Left cardiac atrium (tissue), 4 donors: ENCODE data around the gene RDH14. TPM values are rescaled to one million over a fixed set of nuclear protein-coding genes. Genes with fewer than 3 reads are reported as not detected.
A peak's percentile ranks its signal among the peaks of the same experiment; 100 is the strongest.

Experiments
- ATAC-seq, 2 donors: fragments of 200-7000 bp; cut with Tn5 transposase; one replicate each; pipeline ENCODE4 v1.9.1; 2020; ENCODE audit warnings: mild to moderate bottlenecking in 2 of 2, moderate library complexity in 2 of 2
- DNase-seq: peaks from one replicate; pipeline ENCODE4 v3.0.0-alpha.2; 2020
- intact Hi-C, 2 donors: fragments of 100-400 bp; cut with DNase I; formaldehyde crosslinking; loops; one replicate each; pipeline versions ENCODE4 v1.14.1 to v1.15.1; 2022 to 2023
- long read RNA-seq: library from polyadenylated mRNA; unstranded; transcript quantifications from one replicate; pipeline ENCODE4 v2.0.0, GENCODE V29; 2021
- total RNA-seq, 2 donors: library from RNA; stranded (reverse); fragmentation: NEBNext Ultra II Directional; extraction: Animal tissue kit (Norgen Biotek cat#: 25700); gene quantifications; one replicate each; pipeline ENCODE4 v1.2.1, GENCODE V29; 2021
- donor health status: DM: no; HTN: yes; CAD: no.
- donor health status: DM: no; HTN: yes; CAD: no; lungs with severe emphysema.
- donor health status: DM: yes; HTN: yes; CAD: no.
- donor health status: Dilated cardiomyopathy.

RDH14 gene
- 10 to 100 TPM; 35.7 to 39.5 TPM for total RNA-seq
- long read RNA-seq, transcript RDH14-201 (2 exons, 1,587 nt) = major isoform, 23 of 27 reads
- long read RNA-seq, partial matches to known transcripts = 0 of 27 reads
- long read RNA-seq, other reads (novel, unspliced or antisense) = 2 of 27 reads

DNA sequence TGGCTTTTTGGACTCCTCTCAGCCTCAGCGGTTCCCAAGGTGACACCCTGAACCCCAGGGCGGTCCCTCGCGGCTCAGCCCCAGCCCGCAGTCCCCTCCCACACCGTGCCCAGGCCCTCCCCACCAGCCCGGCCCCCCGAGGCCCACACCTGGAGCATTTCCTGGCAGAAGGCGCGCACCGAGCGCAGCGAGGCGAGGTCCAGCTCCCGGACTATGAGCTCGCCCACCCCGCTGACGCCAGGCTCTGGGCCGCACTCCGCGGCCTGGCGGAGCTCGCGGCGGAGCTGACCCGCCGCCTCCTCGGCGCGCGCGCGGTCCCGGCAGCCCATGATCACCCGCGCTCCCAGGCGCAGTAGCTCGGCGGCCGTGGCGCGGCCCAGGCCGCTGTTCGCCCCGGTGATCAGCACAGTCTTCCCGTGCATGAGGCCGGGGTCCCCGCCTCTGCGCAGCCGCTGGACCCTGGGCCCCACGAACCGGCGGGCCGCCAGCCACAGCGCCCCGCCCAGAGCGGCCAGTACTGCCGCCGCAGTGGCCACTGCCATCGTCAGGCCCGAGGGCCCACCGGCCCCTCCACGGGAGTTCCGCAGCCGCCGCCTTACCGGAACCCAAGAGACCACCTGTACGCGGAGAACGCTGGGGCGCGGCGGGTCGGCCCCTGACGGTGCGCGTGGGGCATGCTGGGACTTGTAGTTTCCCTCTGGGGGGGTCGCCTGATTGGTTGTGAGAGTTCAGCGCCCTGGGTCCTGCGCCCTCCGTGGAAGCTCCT lies at the start of gene RDH14:
Gene RDH14 (minus strand): TSS at position 623 of the 766 bp plus-strand sequence. CDS start 81 bp downstream, at position 542.
- intact Hi-C loops = no loop called here
- DNase-seq (peak; percentile 96), ATAC-seq (peak; percentile 97 to 99)

DNA sequence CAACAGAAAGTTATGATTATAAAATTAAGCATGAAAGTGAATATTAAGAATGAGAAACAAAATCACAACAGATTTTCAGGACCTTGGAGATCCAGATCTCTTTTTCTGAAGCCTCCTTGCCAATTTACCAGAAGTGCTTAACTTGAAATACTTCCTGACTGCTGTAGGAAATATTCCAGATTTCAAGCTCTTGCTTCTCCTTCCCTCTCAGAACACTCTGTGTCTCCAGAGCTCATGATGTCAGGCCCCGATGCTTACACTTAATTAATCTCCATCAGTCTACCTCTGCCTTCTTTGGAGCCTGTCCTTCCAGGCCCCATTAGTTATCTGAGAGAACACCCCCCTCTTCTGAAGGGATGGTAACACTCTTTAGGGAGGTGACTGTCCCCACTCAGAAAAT lies 49.6 kb upstream of the RDH14 start:
- peak in 1 of 2 donors; percentile 30 for ATAC-seq
- intact Hi-C loops = no loop called here
- no peak for DNase-seq

DNA sequence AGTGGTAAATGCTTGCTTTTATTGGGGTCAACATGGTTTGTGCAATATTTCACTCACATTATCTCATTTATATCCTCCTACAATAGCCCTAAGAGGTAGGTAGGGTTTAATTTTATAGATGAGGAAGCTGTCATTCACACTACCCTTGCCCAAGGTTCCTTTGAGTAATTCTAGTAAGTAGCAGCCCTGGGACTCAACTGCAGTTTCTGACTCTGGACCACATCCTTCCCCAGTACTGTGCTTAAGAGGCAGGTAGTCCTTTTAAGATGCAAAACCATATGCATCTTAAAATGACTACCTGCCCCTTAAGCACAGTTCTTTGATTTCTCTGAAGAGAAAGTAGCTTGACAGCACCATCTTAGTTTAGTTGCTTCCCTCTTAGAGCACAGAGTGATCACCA lies 44.7 kb upstream of the RDH14 start:
- no peak for DNase-seq
- ATAC-seq = no peak
- intact Hi-C loops = no loop called here

GRCh38 chr2:18604531-18604885 lies 44.1 kb upstream of the RDH14 start:
- intact Hi-C loops = no loop called here
- DNase-seq (no peak), ATAC-seq (no peak)

GRCh38 chr2:18603854-18604530 lies 43.5 kb upstream of the RDH14 start:
- intact Hi-C loops = no loop called here
- ATAC-seq = no peak
- DNase-seq = no peak

GRCh38 chr2:18602298-18602697 lies 41.8 kb upstream of the RDH14 start:
- DNase-seq = no peak
- intact Hi-C loops = no loop called here
- no peak for ATAC-seq

DNA sequence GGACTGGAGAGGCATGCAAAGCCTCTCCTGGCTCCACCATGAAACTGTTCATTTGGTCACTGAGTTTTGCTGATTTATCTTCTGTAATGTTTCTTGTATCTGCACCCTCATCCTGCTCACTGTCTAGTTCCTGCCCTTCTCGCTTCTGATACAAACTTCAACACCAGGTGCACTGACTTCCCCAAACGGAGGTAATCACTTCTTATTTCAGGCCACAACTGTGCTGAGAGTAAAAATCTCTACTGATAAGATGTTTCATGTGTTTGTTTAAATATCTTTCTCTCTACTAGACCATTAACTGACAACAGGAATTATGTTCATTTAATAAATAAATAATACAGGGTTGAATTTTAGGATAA lies 39.8 kb upstream of the RDH14 start:
- ATAC-seq (no peak), DNase-seq (no peak)
- intact Hi-C loops = no loop called here

DNA sequence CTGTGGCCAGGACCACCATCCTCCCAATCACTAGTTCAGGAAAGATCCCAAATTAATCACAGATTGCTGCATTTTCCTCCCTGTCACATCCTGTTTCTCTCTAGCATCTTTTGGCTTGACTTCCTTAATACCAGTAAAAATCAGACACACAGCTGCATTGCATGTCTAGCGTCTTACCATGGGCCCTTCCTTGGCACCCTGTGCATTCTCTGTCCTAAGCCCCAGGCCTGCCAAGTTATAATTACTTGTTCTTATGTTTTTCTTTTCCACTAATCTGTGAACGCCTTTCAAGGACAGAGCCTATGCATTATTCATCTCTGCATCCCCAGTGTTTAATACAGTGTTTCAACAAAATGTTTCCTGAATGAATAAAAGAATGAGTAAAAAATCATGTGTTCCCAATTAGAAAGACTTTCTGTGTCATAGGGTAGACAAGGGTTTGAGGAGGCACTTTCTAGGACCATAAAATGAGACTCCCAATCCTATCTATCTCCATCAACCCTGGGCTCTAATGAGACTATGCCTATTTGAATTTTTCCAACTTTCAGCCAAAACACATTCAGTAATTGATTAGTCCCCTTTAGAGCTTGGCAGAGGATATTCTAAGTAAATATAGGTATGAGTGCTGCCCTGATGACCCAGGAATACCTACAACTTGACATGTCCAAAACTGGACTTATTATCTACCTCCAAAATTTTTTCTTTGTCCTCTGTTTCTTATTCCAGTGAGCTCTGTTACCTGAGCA lies 39.2 kb upstream of the RDH14 start:
- DNase-seq (no peak), ATAC-seq (peak in 1 of 2 donors; percentile 56)
- intact Hi-C loops = no loop called here

- intact Hi-C loops = no loop called here
- ATAC-seq (peak; percentile 12 to 47), DNase-seq (no peak)
These were observed 38.5 kb upstream of the RDH14 start for GRCh38 chr2:18598848-18599484.

DNA sequence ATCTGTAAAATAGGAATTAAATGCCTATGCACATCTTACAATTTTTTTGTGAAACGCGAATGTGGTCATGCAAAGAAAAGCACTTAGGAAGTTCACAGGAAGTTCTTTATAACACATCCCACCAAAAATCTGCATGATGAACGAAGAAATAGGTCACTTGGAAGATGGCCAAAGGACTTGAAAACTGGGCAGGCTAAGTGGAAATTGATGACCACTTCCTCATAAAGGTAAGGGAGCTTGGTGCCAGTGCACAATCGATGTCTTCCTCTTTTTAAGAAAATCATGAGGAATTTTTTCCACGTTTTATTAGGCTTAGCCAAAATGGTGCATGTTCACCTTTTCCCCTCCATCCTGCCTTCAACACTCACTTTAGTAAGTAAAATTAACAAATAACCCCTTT lies 37.2 kb upstream of the RDH14 start:
- DNase-seq = no peak
- intact Hi-C loops = no loop called here

GRCh38 chr2:18596993-18597392 lies 36.5 kb upstream of the RDH14 start:
- DNase-seq (no peak), ATAC-seq (peak; percentile 27 to 38)
- intact Hi-C loops = no loop called here

More for the DNA sequence above, 37.2 kb upstream of the RDH14 start:
- ATAC-seq = no peak

GRCh38 chr2:18593496-18593895 lies 33.0 kb upstream of the RDH14 start:
- no peak for ATAC-seq

DNA sequence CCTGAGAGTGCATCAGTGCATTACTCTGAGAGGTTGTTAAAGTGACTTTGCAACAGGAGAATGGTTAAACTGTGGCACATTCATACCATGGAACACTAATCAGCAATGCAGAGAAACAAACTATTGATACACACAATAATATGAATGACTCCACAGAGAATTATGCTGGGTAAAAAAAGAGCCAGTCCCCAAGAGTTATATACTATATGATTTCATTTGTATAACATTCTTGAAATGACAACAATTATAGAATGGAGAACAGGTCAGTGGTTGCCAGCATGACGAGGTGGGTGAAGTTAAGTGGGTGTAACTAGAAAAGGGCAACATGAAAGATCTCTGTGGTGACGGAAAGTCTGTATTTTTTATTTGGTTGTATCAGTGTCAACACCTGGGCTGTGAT lies 31.9 kb upstream of the RDH14 start:
- DNase-seq (no peak), ATAC-seq (no peak)
- intact Hi-C loops = no loop called here

More at GRCh38 chr2:18593496-18593895, 33.0 kb upstream of the RDH14 start:
- intact Hi-C loops = no loop called here
- no peak for DNase-seq

DNA sequence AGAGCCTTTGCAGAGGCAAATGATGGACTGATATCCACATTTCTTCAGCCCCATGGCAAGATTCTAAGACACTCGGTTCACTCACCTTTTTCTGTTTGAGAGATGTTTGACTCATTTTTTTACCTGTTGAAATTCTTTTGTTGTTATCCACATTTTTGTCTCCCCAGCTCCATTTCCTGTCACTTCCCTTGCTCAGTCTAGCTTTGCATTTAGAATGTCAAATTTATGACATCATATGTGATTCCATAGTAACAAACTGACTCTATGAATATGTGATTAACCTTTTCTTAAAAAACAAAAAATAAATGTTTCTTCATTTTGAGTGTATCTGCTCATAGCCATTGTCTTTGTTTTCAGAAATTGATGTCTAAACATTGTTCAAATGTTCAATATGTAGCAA lies 28.9 kb upstream of the RDH14 start, which contains the start of gene NT5C1B:
Gene NT5C1B (minus strand): TSS at position 216 of the 400 bp plus-strand sequence. CDS start 101 bp downstream, at position 115.
- no peak for ATAC-seq
- intact Hi-C loops = no loop called here
- no peak for DNase-seq

DNA sequence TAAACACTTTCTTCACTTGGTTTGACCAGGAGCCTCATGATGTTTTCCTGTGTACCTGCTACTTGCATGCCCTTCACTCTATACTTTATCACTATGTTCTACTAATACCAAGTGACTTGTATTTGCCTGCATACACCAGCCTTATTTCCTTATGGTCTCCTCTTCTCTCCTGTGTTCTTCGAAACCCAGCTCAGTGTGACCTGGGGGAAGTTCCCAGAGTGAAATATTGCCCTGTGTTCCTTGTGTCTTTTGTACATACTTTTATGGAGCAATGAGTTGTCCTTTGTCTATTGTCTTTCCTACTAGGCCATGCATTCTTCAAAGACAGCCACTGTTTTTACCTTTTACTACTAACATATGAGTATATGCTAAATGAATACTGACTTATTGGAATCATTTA lies 28.3 kb upstream of the RDH14 start:
- no peak for ATAC-seq
- intact Hi-C loops = no loop called here
- DNase-seq = no peak

DNA sequence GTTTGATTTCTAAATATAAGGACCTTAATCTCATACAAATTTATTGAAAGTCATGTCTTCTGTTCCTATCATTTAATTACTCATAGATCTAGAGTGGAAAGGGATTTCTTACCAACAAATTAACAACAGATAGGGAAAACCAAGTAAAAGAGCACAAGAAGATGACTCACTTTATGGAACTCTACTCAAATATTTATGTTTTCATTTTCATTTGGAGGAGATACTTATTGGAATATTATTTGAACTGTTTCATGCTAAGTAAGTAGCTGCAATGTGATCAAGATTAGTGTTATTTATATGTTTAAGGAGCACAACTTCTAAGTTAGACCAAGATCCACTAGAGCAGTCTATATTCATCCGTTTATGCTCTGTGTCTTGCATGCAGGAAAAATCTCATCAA lies 27.6 kb upstream of the RDH14 start:
- ATAC-seq = no peak
- no peak for DNase-seq
- intact Hi-C loops = no loop called here

- ATAC-seq = no peak
- DNase-seq = no peak
- intact Hi-C loops = no loop called here
These were observed 25.1 kb upstream of the RDH14 start for GRCh38 chr2:18585526-18585925.

DNA sequence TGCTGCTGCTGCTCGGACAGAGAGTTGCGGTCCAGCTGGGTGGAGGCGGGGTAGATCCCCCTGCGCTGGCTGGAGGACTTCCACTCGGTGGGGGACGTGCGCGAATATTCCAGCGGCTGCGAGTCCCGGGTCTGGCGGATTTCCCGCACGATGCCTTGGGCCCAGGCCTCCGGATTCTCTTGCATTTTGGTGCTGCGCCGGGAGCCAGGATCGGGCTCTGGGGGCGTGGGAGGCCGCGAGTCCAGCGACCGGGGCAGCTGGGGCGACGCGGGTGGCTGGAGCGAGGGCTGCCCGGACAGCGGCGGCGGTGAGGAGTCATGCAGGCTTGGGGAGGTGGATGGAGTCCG lies 24.1 kb upstream of the RDH14 start:
- intact Hi-C loops = no loop called here
- DNase-seq = peak; percentile 20

DNA sequence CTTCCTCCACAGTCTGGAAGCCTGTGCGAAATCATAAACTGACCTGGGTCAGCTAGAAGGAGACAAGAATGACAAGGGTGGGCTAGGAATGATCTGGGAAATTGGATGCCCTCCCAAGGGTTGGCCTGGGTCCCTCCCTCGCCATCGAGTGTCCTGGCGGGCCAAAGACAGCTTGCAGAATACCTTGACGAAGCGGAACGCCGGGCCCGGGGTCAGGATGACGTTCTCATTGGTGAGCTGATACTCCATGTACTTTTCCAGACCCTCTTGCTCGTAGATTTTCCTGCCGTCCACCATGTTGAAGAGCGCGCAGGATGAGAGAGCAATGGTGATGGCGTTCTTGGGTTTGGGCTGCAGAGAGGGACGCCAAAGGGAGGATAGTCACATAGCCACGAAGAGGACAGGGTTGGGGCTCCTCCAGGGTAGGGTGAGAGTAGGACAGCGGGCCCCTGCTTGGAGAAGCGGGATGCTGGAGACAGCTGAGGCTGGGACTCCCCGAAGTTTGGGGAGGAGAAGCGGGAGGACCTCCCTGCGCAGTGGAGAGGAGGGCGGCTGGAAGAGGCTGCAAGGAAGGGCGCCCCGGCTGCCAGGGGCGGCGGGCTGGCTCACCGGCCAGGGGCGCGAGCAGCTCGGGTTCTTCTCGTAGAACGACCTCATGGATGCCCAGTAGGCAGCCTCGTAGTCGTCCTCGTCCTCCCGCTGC lies 23.6 kb upstream of the RDH14 start:
- no peak for DNase-seq
- ATAC-seq = no peak
- intact Hi-C loops = no loop called here

More for the DNA sequence above, 24.1 kb upstream of the RDH14 start:
- ATAC-seq = no peak
